ENCODE data around the gene UBE2E3. TPM values are rescaled to one million over a fixed set of nuclear protein-coding genes. Genes with fewer than 3 reads are reported as not detected.

UBE2E3 gene
- total RNA-seq, 2 donors from 2014 or later: 43.1 to 52.5 TPM

- no peak overlapping the region for H3K9ac ChIP-seq (ENCODE audit: low read depth in 2 of 2, low read length in 2 of 2)
- H3K9me3 ChIP-seq: no peaks in the 10 kb centered on the region
- no peaks in the 10 kb centered on the region for H3K27me3 ChIP-seq
- intact Hi-C loops (cut with DNase I): no loop called here
- no peaks in the 10 kb centered on the region for H3K4me1 ChIP-seq
- TF ChIP-seq CTCF (IDR thresholded peaks at IDR 0.05): no peak
- H3K27ac ChIP-seq: no peak overlapping the region
- DNase-seq: no peak
- no peaks in the 10 kb centered on the region for H3K36me3 ChIP-seq
- H3K4me3 ChIP-seq: no peak overlapping the region
These were observed 4.8 kb upstream of the UBE2E3 start for GRCh38 chr2:180975585-180975984.

GRCh38 chr2:180978903-180979748 lies 1.3 kb upstream of the UBE2E3 start:
- DNase-seq: no peak
- peaks cover 4% of the 10 kb centered on the region for H3K4me1 ChIP-seq
- TF ChIP-seq CTCF (IDR thresholded peaks at IDR 0.05): no peak
- H3K9ac ChIP-seq (ENCODE audit: low read depth in 2 of 2, low read length in 2 of 2): peak overlapping the region in 1 of 2 donors; percentile 65
- no peaks in the 10 kb centered on the region for H3K9me3 ChIP-seq
- intact Hi-C loops (cut with DNase I): no loop called here
- H3K27me3 ChIP-seq: no peaks in the 10 kb centered on the region
- no peaks in the 10 kb centered on the region for H3K36me3 ChIP-seq
- peak overlapping the region; percentile 83 for H3K27ac ChIP-seq
- H3K4me3 ChIP-seq: peak overlapping the region; percentile 64

- Histone ChIP-seq H3K36me3 (no peaks in the 10 kb centered on the region), H3K9ac (ENCODE audit: low read depth in 2 of 2, low read length in 2 of 2) (peak overlapping the region; percentile 65 to 80), H3K4me3 (peak overlapping the region; percentile 64), H3K27ac (peak overlapping the region; percentile 83), H3K4me1 (peaks cover 4% of the 10 kb centered on the region), H3K27me3 (no peaks in the 10 kb centered on the region), H3K9me3 (no peaks in the 10 kb centered on the region)
- intact Hi-C loops (cut with DNase I): no loop called here
- peak; percentile 25 for DNase-seq
- TF ChIP-seq CTCF (IDR thresholded peaks at IDR 0.05): no peak
These were observed 678 bp upstream of the UBE2E3 start for GRCh38 chr2:180979749-180980105.

- Histone ChIP-seq H3K9ac (ENCODE audit: low read depth in 2 of 2, low read length in 2 of 2) (peak overlapping the region; percentile 54 to 86), H3K27me3 (no peaks in the 10 kb centered on the region), H3K36me3 (no peaks in the 10 kb centered on the region), H3K4me1 (peaks cover 4% of the 10 kb centered on the region), H3K27ac (peak overlapping the region; percentile 7), H3K9me3 (no peaks in the 10 kb centered on the region), H3K4me3 (peak overlapping the region; percentile 45)
- intact Hi-C loops (cut with DNase I): no loop called here
- peak; percentile 38 for DNase-seq
- no peak for TF ChIP-seq CTCF (IDR thresholded peaks at IDR 0.05)
These were observed 822 bp downstream of the UBE2E3 start for GRCh38 chr2:180980943-180981911.

- no peak for TF ChIP-seq CTCF (IDR thresholded peaks at IDR 0.05)
- Histone ChIP-seq H3K9me3 (no peaks in the 10 kb centered on the region), H3K4me3 (no peak overlapping the region), H3K27me3 (no peaks in the 10 kb centered on the region), H3K4me1 (peaks cover 4% of the 10 kb centered on the region), H3K9ac (ENCODE audit: low read depth in 2 of 2, low read length in 2 of 2) (no peak overlapping the region), H3K27ac (no peak overlapping the region), H3K36me3 (no peaks in the 10 kb centered on the region)
- intact Hi-C loops (cut with DNase I): no loop called here
- peak; percentile 43 for DNase-seq
These were observed 3.2 kb downstream of the UBE2E3 start for GRCh38 chr2:180983468-180984242.
